HG03060 (cell line): ENCODE measurements around the gene CCDC169.

Experiments
- ATAC-seq: cut with Tn5 transposase; IDR thresholded peaks from one replicate; pipeline ENCODE4 v1.9.1; 2021; ENCODE audit warnings: low read depth, moderate number of reproducible peaks; ENCODE audit not compliant: unreplicated experiment

The CCDC169 gene

DNA sequence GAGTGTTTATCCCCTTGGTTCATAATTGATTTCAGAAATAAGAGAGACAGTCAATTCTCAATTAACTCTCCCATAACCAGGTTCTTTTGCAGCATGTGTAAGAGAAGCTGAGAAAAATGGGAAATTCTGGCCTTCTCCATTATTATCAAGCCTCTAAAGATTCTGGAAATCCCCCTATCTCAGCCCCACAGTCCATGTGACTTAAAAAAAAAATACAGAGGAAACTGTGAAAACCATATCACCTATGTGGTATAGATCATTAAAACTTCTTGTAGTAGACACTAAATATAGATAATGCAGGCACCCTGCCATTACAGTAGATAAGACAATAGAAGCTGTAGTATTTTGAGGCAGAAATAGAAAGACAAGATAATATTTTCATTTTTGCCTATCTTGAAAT lies 48.9 kb downstream of the CCDC169 start:
- ATAC-seq: no peak

DNA sequence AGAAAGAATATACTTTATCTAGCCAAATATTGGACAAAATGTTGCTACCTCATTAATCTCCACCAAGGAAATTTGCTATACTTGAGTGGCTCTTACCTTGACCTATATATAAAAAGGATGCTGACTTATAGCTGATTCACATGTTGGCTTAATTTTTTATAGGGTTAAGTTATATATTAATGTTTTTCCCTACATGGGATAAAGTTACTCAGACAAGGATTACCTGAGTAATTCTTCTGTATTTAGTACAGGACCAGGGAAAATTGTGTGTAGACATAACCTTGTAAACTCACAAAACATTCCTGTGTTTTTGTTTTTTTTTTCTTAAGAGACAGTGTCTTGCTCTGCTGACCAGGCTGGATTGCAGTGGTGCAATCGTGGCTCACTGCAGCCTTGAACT lies 52.6 kb downstream of the CCDC169 start:
- no peak for ATAC-seq

DNA sequence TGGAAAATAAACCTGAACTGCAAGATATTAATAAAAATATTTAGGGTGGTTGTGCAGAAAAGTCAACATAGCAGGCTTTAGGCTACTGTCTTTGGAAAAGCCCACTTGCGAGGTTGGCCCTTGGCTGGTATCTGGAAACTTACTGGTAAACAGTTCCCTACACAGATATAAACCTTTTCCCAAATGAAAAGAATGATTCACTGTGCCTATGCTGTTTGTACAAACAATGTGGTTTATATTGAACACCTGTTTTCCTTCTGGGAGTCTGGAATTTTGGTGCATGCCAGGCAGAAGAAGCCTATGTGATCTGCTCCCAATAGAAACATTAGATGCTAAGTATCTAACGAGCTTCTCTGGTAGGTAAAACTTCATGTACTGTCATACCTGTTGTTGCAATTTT lies 53.5 kb downstream of the CCDC169 start:
- ATAC-seq: no peak

DNA sequence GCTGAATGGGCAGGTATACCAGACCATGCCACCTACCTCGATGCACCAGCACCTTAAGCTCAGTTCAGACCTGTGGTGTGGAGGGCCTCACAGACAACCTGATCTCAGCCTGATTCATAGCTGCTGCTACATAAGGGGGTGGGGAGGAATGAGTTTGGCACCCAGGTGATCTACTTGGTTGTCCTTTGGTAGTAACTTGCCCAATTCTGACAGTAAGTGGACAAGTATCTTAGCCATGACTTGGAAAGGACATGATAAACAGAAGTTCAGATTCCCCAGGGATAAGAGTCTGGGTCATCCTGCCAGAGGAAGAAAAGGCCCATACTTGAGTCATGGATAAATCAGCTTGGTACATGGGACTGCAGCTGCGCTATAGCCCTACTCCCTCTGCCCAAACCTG lies 54.9 kb downstream of the CCDC169 start:
- ATAC-seq: no peak

DNA sequence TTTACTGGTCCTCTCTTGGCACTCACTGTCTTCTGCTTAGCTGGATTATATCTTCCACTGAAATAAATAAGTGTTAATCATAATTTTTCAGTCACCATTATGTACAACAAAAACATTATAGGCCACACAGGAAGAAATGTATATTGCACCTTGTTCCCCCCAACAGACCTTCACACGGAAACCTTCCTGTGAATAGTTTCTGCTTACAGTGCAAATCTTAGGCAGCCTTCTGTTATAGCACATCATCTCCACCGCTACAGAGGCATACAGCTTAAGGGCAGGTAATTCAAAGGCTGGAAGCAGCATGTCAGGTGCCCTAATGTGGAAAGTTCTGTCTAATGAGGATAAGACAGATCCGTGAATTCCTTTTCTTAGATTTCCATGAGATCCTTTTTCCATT lies 66.4 kb downstream of the CCDC169 start:
- ATAC-seq: no peak

DNA sequence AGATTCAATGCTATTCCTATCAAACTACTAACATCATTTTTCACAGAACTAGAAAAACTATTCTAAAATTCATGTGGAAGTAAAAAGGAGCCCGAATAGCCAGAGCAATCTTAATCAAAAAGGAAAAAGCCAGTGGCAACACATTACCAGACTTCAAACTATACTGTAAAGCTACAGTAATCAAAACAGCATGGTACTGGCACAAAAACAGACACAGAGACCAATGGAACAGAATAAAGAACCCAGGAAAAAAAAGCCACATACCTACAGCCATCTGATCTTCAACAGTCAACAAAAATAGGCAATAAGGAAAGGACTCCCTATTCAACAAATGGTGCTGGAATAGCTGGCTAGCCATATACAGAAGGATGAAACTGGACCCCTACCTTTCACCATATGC lies 72.9 kb downstream of the CCDC169 start:
- ATAC-seq: no peak

DNA sequence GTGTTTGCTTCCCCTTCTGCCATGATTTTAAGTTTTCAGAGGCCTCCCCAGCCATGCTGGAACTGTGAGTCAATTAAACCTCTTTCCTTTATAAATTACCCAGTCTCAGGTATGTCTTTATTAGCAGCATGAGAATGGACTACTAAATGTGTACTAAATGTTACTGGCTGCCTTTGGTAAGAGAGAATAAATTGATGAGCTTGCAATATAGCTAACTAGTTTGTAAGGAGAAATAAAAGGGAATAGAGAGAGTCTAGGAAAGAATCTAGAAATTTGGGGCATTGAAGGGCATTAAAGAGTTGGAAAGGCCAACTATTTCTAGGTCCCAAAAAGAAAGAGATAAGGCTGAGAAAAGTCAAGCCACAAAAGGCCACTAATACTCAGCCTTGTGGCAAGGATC lies 77.7 kb downstream of the CCDC169 start:
- no peak for ATAC-seq

DNA sequence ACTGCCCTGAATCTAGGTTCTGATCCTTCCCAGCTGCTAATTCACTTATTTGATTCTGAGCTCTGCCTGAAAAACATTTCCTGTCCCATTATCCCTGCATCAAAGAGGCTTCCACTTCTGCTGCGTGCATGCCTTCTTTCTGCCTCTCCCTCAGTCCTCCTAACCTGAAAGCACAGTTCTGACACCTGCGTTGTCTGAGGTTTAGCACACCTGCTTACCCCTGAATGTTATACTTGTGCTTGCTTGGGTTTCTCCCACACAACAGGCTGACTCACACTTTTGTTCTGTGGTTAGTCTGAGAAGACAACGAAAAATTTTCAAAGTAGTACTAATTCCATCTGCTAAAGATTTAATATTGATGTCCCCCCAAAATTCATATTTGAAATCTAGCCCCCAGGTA lies 80.2 kb downstream of the CCDC169 start:
- no peak for ATAC-seq

DNA sequence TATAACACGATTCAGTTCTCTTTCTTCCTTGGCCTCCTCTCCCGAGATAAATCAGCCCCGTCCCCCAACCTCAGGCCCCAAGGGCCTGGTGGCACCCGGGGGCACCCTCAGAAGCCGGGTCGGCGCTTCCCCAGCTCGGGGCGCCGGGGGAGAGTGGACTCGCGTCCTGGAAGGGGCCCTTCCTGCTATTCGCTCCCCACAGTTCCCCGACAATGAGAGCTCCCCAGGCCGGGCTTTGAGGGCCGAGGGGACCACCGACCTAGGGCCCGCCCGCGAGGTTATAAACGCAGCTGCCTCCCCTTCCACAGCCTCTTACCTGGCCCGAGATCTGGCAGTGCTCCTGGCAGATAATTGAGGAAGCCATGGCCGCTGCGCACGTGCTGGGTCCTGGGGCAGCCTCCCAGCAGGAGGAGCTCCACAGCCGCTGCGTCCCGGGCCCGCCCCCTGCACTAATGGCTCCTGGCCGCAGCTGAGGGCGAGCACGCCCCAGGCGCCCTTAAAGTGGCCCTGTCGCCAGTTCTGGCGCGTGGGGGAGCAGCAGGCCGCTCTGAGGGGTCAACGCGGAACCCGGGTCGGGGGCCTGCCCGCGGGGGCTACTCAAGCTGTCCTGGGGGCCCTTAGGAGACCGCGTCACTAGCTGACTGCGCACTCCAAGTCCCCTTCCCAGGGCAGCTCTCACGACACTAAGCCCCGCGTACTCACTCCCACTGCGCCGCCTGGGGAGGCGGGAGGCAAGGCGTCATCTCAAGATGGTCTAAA lies 83.3 kb downstream of the CCDC169 start, which contains the start of gene SOHLH2:
SOHLH2 (minus strand) TSS at position 394 of the 759 bp plus-strand sequence; CDS start at position 364, 30 bp downstream.
- ATAC-seq: no peak

DNA sequence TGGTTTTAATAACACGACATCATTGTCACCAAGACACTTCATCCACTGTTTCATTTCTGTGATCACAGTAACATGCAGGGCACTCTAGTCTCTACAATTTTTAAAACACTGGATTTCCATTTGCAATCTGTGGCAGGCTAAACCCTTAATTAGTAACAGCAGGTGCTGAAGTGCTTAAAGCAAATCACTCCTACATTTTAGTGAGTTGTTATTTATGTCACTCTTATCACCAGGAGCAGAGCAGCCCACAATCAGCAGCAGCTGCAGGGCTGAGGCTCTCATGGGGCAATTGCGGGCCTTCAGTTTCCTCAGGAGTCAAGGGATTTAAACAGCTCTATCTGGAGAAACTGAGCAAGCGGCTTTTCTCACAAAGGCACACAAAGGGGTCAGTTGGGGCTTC lies 84.8 kb downstream of the CCDC169 start:
- ATAC-seq: no peak

DNA sequence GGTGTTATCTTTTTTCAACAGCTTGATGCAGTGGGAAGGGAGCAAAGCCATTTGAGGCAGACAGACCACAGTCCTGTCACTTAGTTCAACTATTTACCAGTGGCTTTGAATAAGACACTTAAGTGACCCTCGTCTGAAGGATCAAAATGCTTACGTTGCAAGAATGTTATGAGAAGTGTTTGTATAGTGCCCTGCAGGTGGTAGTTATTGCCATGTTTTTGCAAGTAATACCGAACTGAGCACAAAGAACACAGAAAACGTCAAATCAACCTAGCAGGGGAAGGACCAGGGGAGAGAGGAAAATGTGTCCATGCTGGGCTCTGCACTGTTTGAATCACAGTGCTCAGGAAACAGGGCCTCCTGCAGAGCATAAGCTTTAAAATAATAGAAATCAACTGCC lies 86.0 kb downstream of the CCDC169 start:
- ATAC-seq: no peak

DNA sequence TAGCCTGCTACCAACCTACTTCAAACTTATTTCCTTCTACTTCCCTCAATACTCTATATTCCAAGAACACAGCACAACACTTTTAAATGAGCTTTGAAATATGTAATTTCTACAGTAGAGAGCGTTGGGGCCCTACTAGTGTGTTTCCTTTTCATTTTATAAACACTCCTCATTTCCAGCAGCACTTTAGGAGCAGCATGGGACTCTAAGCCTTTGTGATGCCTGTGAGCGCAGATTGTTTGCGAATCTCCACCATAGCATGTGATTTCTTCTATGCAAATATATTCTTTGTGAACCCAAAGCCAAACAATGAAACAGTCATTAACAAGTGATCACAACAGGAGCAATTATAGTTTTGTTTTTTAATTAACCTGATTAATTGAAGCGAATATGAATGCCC lies 86.9 kb downstream of the CCDC169 start:
- ATAC-seq: no peak

DNA sequence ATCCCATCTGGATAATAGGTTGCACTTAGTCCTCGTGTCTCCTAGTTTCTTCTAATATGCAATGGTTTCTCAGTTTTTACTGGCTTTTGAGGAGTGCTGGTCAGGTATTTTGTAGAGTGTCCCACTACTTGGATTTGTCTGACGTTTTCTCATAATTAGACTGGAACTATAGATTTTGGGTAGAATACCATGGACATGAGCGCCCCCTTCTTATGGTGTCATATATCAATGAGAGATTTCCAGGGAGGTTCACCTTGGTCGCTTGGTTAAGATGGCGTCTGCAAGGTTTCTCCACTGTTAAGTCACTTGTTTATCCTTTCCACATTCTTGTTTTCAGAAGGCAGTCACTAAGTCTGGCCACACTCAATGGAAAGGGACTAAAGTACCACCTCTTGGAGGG lies 89.9 kb downstream of the CCDC169 start:
- no peak for ATAC-seq

DNA sequence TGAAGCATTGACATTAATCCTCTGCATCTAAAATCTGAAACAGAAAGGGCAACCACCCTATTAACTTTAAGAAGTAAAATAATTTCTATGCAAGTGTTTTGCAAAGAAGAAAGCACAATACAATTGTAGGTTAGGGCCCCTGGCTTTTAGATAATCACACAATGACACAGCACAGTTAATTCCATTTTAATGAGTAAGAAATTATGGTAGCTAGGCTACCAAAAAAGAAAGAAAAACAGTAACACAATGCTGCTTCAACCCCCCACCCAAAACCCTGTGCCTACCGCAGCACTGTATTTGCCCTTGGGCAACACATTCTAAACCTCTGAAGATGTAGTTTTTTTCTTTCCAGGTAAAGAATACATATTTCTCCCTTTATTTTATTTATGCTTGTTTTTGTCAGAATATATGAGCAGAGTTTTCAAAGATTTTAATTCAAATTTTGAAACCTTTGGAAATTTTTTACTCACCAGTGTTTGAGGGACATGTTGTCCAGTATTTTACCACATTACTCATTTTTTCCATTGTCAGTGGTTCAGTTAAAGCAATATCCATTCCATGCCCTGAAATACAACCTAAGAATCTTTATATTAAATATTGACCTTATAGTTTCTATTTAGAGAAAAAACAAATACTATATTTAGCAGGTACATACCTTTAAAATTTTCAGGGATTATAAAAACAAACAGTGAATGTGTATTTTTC lies 104.3 kb downstream of the CCDC169 start:
- ATAC-seq: no peak

DNA sequence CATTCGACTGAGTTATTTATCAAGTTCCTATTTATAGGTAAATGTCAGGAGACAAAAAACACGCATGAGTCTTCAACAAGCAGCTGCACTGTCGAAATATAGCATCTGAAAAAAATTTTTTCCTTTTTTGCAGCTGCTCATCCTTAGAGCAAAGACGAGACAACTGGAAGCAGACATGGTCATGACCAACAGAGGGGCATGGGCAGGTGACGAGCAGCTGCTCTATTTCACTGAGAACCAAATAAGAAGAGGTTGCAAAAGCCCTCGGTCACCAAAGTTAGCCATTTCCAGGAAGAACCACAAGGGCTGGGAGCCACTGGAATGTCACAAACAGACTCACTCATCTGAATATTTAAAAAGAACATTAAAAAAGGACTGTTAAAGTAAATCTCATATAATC lies 105.4 kb downstream of the CCDC169 start:
- no peak for ATAC-seq

DNA sequence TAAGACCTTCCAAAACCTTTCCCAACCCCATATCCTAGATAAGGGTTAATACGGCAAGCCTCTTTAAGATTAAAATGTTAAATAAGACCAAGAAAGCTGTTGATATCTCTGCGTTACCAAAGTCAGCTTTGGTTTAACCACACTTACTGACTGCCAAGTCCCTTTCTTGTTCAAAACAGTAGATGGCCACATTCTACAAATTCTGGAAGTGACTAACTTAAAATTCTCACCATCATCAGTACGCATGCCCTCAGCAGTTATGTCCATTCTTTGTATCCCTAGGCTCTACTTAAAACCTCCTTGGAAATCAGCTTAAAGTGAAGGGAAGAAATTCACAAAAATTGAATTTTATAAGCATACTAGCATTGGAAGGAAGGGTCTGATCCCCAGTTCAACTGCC lies 106.8 kb downstream of the CCDC169 start:
- ATAC-seq: no peak

DNA sequence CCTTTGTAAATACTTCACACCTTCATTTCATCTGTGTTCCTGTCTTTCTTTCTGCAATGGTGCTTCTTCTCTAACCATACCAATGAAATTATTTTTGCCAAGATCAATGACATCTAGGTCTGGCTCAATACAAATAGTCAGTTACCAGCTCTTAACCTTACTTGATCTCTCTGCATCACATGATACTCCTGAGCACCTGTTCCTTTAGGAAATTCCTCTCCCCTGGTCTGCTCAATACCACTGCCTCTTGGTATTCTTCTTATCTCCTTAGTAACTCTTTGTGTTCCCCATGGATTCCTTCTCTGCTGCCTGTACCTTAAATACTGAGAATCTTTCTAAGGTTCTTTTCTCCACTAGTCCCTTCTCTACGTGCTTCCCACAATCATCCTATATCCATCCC lies 109.2 kb downstream of the CCDC169 start:
- no peak for ATAC-seq

DNA sequence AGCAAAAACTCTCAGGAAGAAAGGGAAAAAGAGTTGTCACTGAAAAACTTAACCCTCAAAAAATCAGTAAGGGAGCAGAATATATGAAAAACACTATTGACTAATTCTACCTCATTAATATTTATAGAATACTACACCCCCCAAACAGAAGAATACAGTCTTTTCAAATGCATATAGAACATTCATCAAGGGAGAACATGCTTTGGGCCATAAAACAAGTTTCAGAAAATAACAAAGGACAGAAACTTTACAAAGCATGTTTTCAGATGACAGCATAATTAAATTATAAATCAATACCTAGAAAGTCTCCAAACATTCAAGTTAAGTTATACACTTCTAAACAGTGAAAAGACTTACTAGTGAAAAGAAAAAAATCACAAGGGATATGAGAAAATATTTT lies 113.7 kb downstream of the CCDC169 start:
- no peak for ATAC-seq
